ENCODE measurements around the gene GLUL.

The GLUL gene

DNA sequence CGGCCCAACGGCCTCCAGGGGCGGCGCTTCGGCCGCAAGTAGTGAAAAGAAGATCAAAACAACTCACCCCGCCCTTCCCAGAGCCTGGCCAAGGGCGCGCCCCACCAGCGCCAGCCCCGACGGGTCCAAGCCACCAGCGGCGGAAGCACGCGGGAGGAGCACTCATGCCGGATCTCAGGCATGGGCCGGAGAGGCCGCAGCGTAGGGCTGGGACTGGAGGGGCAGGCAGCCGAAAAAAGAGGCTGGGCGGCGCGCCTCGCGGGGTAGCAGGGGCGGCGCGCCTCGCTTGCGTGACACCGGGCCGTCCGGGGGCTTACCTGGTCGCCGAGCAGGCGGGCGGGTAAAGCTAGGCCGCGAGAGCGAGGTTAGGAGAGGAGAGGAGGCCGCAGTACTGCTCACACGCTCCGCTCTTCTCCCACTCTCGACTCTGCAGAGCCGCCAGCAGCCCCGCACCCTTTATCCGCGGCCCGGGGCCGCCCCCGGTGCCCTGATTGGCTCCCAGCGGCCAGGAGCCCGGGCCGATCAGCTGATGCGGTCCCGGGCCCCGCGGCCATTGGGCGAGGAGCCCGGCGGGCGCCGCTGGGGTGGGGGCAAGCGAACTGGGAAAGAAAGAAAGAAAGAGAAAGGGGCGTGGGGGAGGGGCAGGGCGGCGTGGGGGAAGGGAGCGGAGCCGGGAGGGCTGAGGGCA, at the start of gene GLUL:
TSS of gene GLUL (minus strand) at position 429 of the 688 bp plus-strand sequence. CDS start 3,053 bp downstream, outside the sequence.
- DNase-seq (ENCODE audit: low read depth in 2 of 2), result peak; percentile 50 to 65

DNA sequence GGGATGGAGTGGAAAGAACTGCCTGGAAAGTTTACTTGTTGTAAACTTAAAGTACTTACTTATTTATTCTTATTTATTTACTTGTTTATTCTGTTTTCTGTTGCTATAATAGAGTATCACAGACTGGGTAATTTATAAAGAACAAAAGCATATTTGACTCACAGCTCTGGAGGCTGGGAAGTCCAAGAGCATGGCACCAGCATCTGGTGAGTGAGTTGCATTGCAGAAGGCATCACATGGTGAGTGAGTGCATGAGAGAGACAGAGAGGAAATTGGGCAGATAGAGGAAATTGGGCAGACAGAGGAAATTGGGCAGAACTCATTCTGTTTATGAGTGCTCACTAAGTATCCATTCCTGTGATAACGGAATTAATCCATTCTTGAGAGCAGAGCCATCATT, 46.7 kb upstream of the GLUL start:
- DNase-seq (ENCODE audit: low read depth in 2 of 2), result no peak

DNA sequence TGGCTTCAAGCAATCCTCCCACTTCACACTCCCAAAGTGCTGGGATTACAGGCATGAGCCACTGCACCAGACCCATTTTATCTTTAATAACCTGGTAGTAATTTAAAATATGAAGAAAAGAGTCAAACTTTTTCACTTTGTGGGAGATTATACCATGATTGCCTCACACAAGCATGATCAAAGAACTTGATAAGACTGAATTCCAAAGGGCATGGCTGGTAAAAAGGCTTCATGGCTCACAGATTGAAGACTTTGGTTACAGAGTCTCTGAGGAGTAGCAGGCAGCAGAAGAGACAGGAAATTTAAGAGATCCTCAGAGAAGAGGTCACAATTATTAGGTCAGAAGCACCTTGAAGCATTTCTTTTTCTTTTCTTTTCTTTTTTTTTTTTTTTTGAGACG, 42.0 kb upstream of the GLUL start:
- no peak for DNase-seq (ENCODE audit: low read depth in 2 of 2)

DNA sequence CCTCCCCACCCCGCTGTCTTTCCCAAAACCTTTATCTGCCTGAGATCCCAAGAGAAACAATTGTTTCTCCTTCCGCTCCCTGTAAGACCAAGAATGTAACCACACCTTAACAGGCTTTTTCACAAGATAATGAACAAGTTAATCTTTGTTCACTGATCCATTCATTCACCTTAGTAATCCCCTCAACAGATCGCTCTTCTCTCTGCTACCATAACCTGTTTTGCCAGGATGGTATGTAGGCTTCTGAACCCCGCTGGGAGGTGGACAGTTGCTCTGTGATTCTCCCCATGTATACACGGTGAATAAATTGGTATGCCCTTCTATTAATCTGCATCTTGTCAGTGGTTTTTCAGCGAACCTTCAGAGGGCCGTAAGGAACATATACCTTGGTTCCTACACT, 39.7 kb upstream of the GLUL start:
- DNase-seq (ENCODE audit: low read depth in 2 of 2), result no peak

DNA sequence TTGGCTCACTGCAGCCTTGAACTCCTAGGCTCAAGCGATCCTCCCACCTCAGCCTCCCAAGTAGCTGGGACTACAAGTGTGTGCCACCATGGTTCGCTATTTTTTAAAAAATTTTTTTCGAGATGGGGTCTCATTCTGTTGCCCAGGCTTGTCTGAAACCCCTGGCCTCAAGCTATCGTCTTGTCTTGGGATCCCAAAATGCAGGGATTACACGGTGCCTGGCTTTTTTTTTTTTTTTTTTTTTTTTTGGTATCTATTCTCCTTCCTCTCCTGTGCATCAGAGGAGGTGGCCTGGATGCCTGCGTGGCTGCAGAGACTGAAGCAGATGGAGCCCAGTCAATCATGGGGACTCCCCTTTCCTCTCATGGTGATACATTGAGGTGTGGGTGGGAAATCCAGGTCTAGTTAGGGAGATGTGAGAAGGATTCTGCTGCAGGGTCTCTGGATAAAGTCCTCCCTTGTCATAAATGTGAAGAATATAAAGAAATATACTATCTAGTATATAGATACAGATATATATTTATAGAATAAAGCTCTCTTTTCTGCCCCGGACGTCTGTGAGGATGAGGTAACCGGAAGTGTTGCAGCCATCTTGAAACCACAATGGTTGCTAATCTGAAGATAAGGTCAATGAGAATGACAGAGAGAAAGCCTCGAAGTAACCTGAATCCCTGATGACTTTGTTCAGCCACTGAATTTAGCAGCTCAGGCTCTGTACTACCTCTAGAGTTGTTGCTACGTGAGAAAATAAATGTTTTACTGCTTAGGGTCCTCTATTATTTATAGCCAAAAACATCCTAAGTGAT, 38.9 kb upstream of the GLUL start:
- peak; percentile 17 to 35 for DNase-seq (ENCODE audit: low read depth in 2 of 2)

DNA sequence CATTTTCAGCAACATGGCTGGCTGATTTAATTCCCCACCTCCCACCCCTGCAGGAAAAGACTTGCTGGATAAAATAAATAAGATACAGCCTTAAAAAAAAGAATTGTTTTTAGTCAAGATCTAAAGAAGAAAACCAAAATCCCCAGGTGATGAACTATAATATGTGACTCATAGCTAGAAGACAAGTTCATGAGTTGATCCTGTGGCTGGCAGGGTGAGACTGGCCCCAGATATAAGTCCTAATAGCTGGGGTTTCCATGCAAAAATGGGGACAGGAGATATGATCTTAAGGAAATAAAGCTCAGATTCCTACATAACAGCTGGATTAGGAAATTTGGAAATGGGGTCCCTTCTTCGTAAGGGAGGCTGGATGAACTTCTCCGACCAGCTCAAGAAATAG, 36.5 kb upstream of the GLUL start:
- DNase-seq (ENCODE audit: low read depth in 2 of 2), result no peak

DNA sequence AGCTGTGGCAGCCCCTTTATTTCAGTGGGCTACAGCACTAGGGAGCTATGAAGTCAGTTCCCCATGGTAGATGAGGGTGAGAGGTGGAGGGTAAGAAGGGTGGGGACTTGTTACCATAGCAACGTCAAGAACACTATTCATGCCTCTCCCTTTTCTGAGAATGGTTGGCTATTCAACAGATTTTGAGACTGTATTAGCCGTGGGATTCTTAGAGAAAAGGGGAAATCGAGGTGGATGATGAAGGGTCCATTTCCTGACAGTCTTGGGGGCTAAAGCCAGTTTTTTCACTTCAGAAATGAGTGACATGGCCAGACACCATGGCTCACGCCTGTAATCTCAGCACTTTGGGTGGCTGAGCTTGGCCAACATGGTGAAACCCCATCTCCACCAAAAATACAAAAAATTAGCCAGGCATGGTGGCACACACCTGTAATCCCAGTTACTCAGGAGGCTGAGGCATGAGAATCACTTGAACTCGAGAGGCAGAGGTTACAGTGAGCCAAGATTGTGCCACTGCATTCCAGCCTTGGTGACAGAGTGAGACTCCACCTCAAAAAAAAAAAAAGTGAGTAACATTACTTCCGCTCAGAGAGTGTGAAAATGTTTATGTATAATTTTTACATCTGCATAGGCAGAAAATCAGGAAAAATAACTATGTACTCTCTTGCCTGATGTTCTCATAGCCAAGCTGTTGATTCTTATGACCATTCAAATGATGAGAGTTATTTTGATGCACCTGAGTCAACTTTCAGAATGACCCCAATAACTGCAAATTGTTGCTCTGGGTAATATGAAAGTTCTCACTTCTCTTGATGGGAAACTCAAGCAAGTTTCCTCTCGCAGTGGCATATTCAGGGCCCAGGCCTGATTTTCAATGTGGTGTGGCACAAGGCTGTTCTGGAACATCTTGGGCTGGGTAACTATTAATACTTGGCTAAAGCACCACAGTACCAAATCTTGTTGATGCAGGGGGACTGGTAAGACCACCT, 35.1 kb upstream of the GLUL start:
- DNase-seq (ENCODE audit: low read depth in 2 of 2), result no peak

DNA sequence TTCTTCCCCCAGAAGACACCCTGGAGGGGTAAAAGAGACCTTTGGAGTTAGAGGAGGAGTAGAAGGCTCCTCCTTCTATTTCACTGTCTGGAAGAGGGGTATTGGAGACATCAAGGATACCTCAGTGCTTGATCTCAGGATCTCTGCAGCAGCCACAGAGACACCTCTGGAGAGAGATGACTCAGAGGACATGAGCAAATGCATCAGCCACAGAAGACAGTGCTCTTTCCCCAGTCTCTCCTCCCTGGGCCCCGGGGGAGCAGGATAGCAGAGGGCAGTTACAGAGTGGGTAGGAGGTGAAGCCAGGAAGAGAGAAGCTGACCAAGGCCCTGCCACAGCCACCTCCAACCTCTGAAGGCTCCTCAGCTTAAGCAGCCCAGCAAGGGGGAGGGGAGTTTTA, 24.2 kb upstream of the GLUL start:
- DNase-seq (ENCODE audit: low read depth in 2 of 2), result no peak

DNA sequence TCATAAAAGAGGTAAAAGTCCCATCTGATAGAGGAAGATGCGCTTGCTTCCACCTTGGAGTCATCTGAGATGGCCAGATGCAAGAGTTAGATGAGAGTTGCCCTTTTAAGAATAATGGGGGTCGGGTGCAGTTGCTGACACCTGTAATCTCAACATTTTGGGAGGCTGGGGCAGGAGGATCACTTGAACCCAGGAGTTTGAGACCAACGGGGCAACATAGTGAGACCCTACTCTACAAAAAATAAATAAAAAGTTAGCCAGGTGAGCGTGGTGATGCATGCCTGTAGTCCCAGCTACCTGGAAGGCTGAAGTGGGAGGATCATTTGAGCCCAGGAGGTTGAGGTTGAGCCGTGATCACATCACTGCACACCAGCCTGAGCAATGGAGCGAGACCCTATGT, 22.4 kb upstream of the GLUL start:
- no peak for DNase-seq (ENCODE audit: low read depth in 2 of 2)

DNA sequence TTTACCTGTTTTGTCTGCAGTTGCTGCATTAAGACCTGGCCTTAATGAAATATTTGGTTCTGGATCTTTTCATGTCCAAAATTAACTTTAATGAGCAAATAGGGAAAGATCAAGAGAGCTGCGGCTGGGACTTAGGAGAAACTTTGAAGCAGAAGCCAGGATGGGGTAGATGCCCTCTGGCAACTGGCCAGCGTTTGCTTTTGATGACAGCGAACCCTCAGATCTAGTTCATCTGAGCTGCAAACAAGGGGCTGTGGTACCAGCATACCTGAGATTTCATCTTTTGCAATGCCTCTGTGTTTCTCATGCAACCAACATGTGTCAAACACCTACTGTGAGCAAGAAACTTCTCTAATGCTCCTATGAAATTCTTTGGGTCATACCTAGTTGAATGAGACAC, 21.9 kb upstream of the GLUL start:
- no peak for DNase-seq (ENCODE audit: low read depth in 2 of 2)

DNA sequence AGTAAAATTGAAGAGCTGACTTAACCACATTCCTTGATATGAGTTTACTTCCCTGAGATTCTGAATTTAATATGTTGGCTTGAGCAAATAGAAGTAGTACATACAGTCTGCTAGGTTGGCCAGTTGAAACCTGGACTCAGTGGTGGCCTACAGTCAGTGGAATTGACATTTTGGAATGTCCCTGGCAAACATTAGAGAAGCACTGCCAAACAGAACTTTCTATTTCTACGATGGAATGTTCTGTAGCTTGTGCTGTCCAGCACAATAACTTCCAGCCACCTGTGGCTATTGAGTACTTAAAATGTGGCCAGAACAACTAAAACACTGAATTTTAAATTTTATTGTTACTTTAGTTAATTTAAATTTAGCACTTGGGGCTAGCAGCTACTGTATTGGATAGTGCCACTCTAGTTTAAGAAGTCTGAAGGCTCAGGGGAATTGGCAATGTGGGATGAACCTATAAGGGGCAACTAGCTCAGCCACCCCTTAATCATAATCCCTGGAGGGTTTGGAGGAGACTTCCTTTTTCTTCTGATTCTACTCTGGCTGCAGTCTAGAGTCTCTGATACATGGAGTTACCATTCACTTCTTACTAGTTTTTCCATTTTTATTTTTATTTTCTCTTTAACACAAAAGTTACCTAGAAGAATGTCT, 19.2 kb upstream of the GLUL start:
- DNase-seq (ENCODE audit: low read depth in 2 of 2), result no peak

DNA sequence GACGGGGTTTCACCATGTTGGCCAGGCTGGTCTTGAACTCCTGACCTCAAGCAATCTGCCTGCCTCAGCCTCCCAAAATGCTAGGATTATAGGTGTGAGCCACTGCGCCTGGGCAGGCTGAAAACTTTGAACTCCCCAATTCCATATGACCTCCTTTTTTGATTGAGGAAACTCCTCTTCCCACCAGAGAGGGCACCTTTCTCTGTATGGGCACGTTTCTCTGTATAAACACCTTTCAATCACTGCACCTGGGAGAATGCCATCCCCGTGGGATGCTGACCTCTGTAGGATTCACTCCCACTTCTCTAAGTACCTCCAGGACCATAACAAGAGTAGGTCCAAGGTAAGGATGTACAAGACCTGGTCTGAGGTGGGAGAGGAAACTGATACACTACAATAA, 18.5 kb upstream of the GLUL start:
- no peak for DNase-seq (ENCODE audit: low read depth in 2 of 2)

DNA sequence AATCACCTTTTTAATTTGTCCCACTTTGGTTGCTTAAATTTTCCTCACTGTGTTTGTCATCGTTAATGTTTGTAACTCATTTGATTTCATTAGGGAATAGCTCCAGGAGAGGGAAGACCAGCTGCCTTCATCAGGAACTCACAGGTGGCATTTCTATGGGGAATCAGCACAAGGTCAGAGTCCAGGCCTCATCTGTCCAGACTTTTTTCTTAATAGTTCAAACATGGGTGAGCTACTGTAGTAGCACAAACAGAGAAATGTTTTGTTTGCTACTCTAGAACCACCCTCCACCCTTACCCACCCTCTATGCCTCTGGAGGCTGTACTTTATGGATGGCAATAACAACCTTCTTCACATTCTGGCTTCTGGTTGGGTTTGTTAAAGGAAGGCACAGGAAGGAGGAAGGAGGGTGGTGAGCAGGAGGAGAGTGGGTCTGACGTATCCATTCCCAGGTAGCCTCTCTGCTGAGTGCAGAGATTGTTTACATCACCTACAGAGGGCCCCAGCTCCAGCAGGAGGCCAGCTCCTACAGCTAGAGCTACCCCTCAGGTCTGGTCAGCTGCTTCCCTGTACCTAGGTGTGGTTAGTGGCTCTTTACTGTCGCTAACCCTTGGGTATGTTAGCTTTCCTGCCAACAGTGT, 17.0 kb upstream of the GLUL start:
- DNase-seq (ENCODE audit: low read depth in 2 of 2), result no peak

DNA sequence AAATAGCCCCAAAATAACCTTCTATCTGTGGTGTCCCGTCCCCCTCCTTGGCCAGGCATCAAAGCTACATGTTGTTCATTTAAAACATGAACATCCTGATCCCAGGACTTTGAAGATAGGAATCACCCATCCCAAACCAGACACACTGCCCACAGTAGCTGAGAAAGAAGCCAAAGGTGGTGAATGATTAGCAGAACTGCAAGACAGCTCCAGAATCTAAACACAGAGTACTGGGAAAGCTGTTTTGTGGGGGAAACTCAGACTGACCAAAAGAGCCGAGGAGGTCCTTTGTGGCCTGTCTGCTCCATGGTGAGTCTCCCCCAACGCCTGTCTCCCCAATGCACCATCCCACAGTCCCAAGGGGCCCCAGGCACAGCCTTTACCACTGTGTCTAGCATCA, 16.1 kb upstream of the GLUL start:
- DNase-seq (ENCODE audit: low read depth in 2 of 2), result no peak

DNA sequence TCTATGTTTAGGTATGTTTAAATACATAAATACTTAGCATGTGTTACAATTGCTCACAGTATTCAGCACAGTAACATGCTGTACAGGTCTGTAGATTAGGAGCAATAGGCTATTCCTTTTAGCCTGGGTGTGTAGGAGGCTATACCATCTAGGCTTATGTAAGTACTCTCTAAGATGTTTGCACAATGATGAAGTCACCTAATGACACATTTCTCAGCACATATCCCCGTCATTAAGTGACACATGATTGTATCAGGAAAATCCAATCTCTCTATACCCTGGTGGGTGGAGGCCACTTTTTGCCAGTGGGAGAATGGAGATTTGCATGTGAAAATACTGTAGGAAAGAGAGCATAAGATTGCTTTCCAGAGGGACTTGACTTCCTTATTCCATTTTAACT, 14.4 kb upstream of the GLUL start:
- DNase-seq (ENCODE audit: low read depth in 2 of 2), result no peak

DNA sequence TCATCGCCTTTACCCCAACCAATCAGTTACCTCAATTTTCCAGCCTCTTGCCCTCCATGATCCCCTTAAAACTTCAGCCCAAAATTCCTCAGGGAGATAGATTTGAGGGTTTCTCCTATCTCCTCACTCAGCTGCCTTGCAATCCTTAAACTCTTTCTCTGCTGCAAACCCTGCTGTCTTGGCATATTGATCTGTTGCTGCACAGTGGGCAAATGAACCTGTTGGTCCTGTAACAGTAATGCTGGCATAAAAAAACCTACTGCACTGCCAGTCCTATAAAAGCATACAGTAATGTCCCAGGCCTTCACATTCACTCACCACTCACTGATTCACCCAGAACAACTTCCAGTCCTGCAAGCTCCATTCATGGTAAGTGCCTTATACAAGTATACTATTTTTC, 14.0 kb upstream of the GLUL start:
- DNase-seq (ENCODE audit: low read depth in 2 of 2), result no peak

DNA sequence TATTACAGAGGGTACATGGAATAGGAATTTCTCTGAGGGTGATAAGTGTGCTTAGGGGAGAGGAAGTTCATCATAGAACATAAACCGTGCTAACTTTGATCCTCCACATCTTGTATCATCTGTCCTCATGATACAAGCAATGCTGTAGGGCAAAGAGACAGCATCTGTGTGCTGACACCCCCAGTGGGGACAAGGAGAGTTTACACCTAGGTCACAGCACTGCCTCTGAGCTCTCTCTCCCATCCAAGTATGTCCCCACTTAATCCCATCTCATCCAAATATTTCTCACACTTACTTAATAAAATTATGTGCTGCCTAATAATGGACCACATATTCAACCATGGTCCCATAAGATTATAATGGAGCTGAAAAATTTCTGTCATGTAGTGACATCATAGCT, 13.2 kb upstream of the GLUL start:
- no peak for DNase-seq (ENCODE audit: low read depth in 2 of 2)

DNA sequence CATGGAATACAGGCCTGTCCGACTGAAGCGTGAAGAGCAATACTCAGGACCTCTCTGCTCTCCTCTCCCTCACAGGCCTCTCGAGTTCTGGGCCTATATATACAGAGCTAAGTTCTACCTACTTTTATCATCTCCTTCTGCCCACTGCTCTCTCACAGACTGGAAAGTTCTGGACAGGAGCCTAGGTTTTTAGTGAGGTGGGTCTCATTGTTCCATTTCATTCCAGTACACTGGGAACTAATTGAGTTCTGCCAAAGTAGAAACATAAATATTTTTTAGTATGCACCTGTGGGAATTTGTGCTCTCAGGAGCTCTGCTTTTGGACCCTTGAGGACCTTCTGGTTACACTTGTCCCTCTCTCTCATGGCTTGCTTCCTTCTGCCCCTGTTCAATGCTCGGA, 9.0 kb upstream of the GLUL start, which contains the start of gene TEDDM1:
TSS of gene TEDDM1 (minus strand) at position 101 of the 400 bp plus-strand sequence. CDS start 182 bp downstream, outside the sequence.
- DNase-seq (ENCODE audit: low read depth in 2 of 2), result no peak

DNA sequence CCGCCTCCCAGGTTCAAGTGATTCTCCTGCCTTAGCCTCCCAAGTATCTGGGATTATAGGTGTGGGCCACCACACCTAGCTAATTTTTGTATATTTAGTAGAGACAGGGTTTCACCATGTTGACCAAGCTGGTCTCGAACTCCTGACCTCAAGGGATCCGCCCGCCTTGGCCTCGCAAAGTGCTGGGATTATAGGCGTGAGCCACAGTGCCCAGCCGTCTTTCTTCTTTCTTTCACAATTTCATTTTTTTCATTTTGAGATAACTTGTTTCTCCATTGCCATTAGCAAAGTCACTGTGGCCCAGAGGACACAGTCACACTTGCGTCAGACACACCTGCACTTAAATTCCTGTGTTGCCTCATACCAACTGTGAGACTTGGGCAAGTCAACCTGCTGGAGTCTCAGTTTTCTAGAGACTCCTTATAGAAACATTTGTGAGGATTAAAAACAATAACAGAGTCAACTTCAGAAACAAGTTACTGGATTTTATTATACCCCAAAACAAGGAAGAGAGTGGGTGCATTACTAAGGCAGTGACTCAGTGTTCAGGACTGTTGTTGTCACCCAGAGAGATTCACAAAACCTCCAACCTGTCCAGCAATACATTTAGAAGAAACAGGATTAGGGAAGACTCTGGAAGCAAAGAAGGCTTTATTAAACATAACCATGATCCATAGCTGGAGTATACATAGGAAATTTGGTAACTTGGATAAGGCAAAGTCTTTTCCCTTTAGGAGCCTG, 6.2 kb upstream of the GLUL start:
- DNase-seq (ENCODE audit: low read depth in 2 of 2), result no peak

DNA sequence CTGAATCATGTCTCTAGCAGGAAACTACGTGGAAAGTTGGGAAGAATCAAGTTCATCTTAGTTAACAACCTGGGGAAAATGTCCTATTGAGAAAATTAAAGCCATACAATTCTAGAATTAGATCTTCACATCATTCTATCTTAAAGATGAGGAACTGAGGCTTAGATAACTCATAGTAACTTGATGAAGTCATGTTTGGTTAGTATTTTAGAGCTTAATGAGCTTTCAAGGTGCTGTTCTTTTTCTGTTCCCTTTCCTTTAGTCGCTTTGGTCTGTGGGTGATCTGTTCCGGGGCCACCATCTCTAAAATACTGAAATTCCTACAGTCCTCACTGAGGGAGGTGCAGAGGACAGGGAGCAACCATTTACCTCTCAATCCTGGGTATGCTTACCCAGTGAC, 4.3 kb upstream of the GLUL start:
- no peak for DNase-seq (ENCODE audit: low read depth in 2 of 2)

Data from stimulated activated CD4-positive, alpha-beta T cell treated with anti-CD3 and anti-CD28 coated beads, Interleukin-4, amount 100 ng/mL, for 48 hours (primary cell).